ENCODE results near the gene PTPRG.

- TF ChIP-seq CTCF (conservative IDR thresholded peaks at IDR 0.05; ENCODE audit: low read length): no peak
- no peak for TF ChIP-seq EZH2phosphoT487 (IDR thresholded peaks at IDR 0.05; ENCODE audit: borderline replicate concordance, low read depth, low read length)
Measured at GRCh38 chr3:62122819-62123218, 561.4 kb downstream of the PTPRG start.
